ENCODE results near the gene PC. TPM values are rescaled to one million over a fixed set of nuclear protein-coding genes. Genes with fewer than 3 reads are reported as not detected.

PC gene
- total and polyA plus RNA-seq, 9 of the 15 experiments (the other 6 are each of a cell fraction or from before 2014, with no cell fraction given): 0.94 to 38.0 (median 8.7) TPM

DNA sequence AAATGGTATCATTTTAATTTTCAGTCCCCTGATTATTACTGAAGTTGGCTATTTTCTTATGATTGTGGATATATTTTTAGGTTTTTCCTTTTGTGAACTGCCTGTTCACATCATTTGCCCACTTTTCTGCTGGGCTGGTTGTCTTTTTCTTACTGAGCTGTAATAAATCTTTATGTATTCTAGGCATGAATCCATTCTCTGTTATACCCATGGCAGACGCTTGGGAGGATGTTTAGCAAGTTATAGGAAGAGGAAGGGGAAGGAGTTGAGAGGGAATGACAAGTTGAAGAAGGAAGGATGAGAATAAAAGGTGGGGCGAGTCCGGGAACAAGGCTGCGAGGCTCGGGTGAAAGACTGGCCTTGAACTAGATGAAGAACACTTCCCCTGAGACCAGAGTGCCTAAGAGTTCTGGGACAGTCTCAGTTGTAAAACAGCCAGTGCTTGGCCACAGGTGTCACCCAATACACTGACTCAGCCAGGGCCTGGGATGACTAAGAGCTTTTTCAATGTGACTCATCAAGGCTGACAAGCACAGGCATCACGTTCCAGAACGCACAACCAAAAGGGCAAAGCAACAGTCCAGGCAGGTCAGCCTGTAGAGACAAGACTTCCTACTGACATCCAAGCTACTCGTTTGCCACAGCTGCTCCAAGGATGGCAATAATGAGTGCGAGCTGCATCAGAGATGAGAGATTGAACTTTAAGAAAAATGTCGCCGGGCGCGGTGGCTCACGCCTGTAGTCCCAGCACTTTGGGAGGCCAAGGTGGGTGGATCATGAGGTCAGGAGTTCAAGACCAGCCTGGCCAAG lies 66.1 kb downstream of the PC start (continued):
- TF ChIP-seq, protein P1, sequence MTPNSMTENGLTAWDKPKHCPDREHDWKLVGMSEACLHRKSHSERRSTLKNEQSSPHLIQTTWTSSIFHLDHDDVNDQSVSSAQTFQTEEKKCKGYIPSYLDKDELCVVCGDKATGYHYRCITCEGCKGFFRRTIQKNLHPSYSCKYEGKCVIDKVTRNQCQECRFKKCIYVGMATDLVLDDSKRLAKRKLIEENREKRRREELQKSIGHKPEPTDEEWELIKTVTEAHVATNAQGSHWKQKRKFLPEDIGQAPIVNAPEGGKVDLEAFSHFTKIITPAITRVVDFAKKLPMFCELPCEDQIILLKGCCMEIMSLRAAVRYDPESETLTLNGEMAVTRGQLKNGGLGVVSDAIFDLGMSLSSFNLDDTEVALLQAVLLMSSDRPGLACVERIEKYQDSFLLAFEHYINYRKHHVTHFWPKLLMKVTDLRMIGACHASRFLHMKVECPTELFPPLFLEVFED (CRISPR knock-in tag; conservative IDR thresholded peaks at IDR 0.05): 0 out of 2 replicates have a peak, but pooled peaks have one; percentile 15
- TF ChIP-seq OTX1 (CRISPR knock-in tag; IDR thresholded peaks at IDR 0.05) (no peak), ZNF224 (CRISPR knock-in tag; IDR thresholded peaks at IDR 0.05) (no peak), KDM2B (CRISPR knock-in tag; IDR thresholded peaks at IDR 0.05) (no peak), TAF15 (IDR thresholded peaks at IDR 0.05; ENCODE audit: low read depth, low read length) (no peak), TEAD1 (CRISPR knock-in tag; IDR thresholded peaks at IDR 0.05) (0 out of 4 replicates have a peak, but pooled peaks of 1 of the 2 experiments have one; percentile 26), ZNF695 (CRISPR knock-in tag; IDR thresholded peaks at IDR 0.05) (no peak), ZNF764 (CRISPR knock-in tag; IDR thresholded peaks at IDR 0.05; ENCODE audit: low read depth) (no peak), SREBF1 (IDR thresholded peaks at IDR 0.05; ENCODE audit: borderline replicate concordance, low read depth, low read length) (no peak), STAT5A (IDR thresholded peaks at IDR 0.05; ENCODE audit: borderline replicate concordance, low read length) (no peak), CBX3 (IDR thresholded peaks at IDR 0.05; ENCODE audit: borderline replicate concordance in 1 of 2, low read length in 2 of 2) (peak in 1 of 2 experiments; percentile 56; a peak in 1 of 3 replicates), POLR2H (tag; IDR thresholded peaks at IDR 0.05; ENCODE audit: low read depth) (no peak)
- TF ChIP-seq, protein P2, sequence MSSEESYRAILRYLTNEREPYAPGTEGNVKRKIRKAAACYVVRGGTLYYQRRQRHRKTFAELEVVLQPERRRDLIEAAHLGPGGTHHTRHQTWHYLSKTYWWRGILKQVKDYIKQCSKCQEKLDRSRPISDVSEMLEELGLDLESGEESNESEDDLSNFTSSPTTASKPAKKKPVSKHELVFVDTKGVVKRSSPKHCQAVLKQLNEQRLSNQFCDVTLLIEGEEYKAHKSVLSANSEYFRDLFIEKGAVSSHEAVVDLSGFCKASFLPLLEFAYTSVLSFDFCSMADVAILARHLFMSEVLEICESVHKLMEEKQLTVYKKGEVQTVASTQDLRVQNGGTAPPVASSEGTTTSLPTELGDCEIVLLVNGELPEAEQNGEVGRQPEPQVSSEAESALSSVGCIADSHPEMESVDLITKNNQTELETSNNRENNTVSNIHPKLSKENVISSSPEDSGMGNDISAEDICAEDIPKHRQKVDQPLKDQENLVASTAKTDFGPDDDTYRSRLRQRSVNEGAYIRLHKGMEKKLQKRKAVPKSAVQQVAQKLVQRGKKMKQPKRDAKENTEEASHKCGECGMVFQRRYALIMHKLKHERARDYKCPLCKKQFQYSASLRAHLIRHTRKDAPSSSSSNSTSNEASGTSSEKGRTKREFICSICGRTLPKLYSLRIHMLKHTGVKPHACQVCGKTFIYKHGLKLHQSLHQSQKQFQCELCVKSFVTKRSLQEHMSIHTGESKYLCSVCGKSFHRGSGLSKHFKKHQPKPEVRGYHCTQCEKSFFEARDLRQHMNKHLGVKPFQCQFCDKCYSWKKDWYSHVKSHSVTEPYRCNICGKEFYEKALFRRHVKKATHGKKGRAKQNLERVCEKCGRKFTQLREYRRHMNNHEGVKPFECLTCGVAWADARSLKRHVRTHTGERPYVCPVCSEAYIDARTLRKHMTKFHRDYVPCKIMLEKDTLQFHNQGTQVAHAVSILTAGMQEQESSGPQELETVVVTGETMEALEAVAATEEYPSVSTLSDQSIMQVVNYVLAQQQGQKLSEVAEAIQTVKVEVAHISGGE (CRISPR knock-in tag; IDR thresholded peaks at IDR 0.05): peak in 1 of 3 experiments; percentile 62; a peak in 2 of 6 replicates
- TF ChIP-seq, protein P3, sequence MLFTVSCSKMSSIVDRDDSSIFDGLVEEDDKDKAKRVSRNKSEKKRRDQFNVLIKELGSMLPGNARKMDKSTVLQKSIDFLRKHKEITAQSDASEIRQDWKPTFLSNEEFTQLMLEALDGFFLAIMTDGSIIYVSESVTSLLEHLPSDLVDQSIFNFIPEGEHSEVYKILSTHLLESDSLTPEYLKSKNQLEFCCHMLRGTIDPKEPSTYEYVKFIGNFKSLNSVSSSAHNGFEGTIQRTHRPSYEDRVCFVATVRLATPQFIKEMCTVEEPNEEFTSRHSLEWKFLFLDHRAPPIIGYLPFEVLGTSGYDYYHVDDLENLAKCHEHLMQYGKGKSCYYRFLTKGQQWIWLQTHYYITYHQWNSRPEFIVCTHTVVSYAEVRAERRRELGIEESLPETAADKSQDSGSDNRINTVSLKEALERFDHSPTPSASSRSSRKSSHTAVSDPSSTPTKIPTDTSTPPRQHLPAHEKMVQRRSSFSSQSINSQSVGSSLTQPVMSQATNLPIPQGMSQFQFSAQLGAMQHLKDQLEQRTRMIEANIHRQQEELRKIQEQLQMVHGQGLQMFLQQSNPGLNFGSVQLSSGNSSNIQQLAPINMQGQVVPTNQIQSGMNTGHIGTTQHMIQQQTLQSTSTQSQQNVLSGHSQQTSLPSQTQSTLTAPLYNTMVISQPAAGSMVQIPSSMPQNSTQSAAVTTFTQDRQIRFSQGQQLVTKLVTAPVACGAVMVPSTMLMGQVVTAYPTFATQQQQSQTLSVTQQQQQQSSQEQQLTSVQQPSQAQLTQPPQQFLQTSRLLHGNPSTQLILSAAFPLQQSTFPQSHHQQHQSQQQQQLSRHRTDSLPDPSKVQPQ (CRISPR knock-in tag; IDR thresholded peaks at IDR 0.05; ENCODE audit: borderline replicate concordance): no peak
- TF ChIP-seq, protein P4, sequence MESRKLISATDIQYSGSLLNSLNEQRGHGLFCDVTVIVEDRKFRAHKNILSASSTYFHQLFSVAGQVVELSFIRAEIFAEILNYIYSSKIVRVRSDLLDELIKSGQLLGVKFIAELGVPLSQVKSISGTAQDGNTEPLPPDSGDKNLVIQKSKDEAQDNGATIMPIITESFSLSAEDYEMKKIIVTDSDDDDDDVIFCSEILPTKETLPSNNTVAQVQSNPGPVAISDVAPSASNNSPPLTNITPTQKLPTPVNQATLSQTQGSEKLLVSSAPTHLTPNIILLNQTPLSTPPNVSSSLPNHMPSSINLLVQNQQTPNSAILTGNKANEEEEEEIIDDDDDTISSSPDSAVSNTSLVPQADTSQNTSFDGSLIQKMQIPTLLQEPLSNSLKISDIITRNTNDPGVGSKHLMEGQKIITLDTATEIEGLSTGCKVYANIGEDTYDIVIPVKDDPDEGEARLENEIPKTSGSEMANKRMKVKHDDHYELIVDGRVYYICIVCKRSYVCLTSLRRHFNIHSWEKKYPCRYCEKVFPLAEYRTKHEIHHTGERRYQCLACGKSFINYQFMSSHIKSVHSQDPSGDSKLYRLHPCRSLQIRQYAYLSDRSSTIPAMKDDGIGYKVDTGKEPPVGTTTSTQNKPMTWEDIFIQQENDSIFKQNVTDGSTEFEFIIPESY (CRISPR knock-in tag; IDR thresholded peaks at IDR 0.05): peak; percentile 54; the same call in 1 of the 2 replicates
